ENCODE results near the gene SYTL5. TPM values are rescaled to one million over a fixed set of nuclear protein-coding genes. Genes with fewer than 3 reads are reported as not detected.

Gene SYTL5
- polyA plus RNA-seq, 6 donors from 2014 or later = not detected

Other genes with a start within 250 kb of the SYTL5 start
- 100 to 1,000 TPM in 5 of 6 donors, 10 to 100 TPM in 1; 81.2 to 182 (median 161) TPM for gene CYBB, start 226.5 kb upstream of the SYTL5 start, polyA plus RNA-seq (ENCODE audit: low read depth in 6 of 6)
- gene DYNLT3, start 159.0 kb upstream of the SYTL5 start, polyA plus RNA-seq (ENCODE audit: low read depth in 6 of 6) = 10 to 100 TPM; 24.3 to 52.2 (median 32.7) TPM
- not detected for gene SRPX, start 214.3 kb downstream of the SYTL5 start, polyA plus RNA-seq (ENCODE audit: low read depth in 6 of 6)

Measured in naive B cell (primary cell).